Measurements from ENCODE around the gene EPN2. TPM values are rescaled to one million over a fixed set of nuclear protein-coding genes. Genes with fewer than 3 reads are reported as not detected.
"Not testable (repeated sequence)": the region's sequence is repeated elsewhere in the genome, so short reads cannot be mapped to it uniquely, and the experiment has no call there.

Gene EPN2
- 21.9 to 34.3 TPM (median 30.2 TPM) in 3 replicates for polyA plus RNA-seq
- 78.4 TPM for polyA plus RNA-seq (2011; ENCODE audit: low read depth)
- polyA plus RNA-seq (2011; cell fraction: cytosol; rRNA removed): 24.1 and 31.1 TPM in 2 replicates
- polyA plus RNA-seq (2011; cell fraction: nucleus; rRNA removed): 58.2 and 72.0 TPM in 2 replicates
- polyA plus RNA-seq (2012; ENCODE audit: low replicate concordance): 23.7 and 30.0 TPM in 2 replicates
- 32.1 to 63.5 TPM (median 57.7 TPM) in 3 replicates for polyA minus RNA-seq
- polyA minus RNA-seq (2011; cell fraction: cytosol; rRNA and poly(A)+ RNA removed): 43.0 TPM
- 44.0 and 54.1 TPM in 2 replicates for polyA minus RNA-seq (2011; cell fraction: nucleus; rRNA and poly(A)+ RNA removed)

- FAIRE-seq; H3K36me3 ChIP-seq (ENCODE audit: control insufficient read depth in 2 of 2, extremely low read depth in 1 of 2, insufficient read depth in 2 of 2, low read length in 2 of 2); H3K9me3 ChIP-seq (ENCODE audit: control insufficient read depth, low read depth, low read length); dilution Hi-C loops (cut with MboI; ENCODE audit: extremely low pct_ligation_motif_present, low sequenced_read_pairs); H3K27me3 ChIP-seq (ENCODE audit: control insufficient read depth, extremely low read depth, insufficient read depth, low read length); H3K9me1 ChIP-seq (ENCODE audit: control insufficient read depth, extremely low read depth, insufficient read depth, low read length); H4K20me1 ChIP-seq (ENCODE audit: control insufficient read depth, extremely low read depth, insufficient read depth, low read length); DNase-seq (ENCODE audit: low read depth, low spot score): not testable (repeated sequence)
- H2AFZ ChIP-seq (ENCODE audit: control insufficient read depth, low read length): peak within 1 kb of the TSS; percentile 10
- peak within 1 kb of the TSS; percentile 72 for H3K27ac ChIP-seq (ENCODE audit: control insufficient read depth, insufficient read depth, low read length)
- peaks cover 18% of the 10 kb centered on the region for H3K4me1 ChIP-seq (ENCODE audit: control insufficient read depth, extremely low read depth, insufficient read depth, low read length)
- H3K4me3 ChIP-seq (ENCODE audit: control insufficient read depth in 2 of 3, extremely low read depth in 1 of 3, insufficient read depth in 2 of 3, low read depth in 1 of 3, low read length in 3 of 3): peak within 1 kb of the TSS; percentile 84 to 100 (median 88)
- peak within 1 kb of the TSS; percentile 73 for H3K4me2 ChIP-seq (ENCODE audit: control insufficient read depth, extremely low read depth, insufficient read depth, low read depth, low read length)
- H3K79me2 ChIP-seq (ENCODE audit: control insufficient read depth, insufficient read depth, low read length): peaks cover 37% of the 10 kb centered on the region
- peak within 1 kb of the TSS; percentile 84 for H3K9ac ChIP-seq (ENCODE audit: control insufficient read depth, extremely low read depth, insufficient read depth, low read length)
Measured at GRCh38 chr17:19237139-19237388, at the start of gene EPN2. Gene EPN2, plus strand, starts transcription at chr17:19237366. Its CDS starts 45,754 bp downstream, at chr17:19283120.

DNA sequence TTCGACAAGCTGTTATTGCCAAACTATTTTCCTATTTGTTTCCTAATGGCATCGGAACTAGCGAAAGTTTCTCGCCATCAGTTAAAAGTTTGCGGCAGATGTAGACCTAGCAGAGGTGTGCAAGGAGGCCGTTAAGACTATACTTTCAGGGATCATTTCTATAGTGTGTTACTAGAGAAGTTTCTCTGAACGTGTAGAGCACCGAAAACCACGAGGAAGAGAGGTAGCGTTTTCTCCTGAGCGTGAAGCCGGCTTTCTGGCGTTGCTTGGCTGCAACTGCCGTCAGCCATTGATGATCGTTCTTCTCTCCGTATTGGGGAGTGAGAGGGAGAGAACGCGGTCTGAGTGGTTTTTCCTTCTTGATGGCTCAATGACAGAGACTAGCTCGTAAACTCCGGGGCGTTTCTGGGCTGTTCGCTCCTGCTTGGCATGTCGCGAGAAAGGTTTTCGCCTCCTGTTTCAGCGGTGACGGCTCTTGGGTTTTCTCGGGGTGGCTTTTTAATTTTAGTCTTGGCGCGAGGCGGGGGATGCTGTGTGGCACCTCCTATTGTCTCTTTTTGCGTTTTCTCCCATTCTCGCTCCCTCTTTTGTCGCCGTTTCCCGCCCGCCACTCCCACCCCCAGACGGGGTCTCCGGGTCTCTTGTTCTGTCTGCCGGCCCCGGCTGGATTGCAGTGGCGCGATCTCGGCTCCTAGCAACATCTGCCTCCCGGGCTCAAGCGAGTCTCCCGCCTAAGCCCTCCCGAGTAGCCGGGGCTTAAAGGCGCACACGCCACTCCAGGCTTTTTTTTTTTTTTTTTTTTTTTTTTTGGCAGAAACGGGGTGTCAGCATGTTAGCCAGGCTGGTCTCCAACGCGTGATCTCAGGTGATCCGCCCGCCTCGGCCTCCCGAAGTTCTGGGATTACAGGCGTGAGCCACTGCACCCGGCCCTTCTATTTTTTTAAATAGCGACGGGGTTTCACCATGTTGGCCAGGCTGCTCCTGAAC lies 49.0 kb upstream of the EPN2 start:
- H4K20me1 ChIP-seq (ENCODE audit: control insufficient read depth, extremely low read depth, insufficient read depth, low read length); H3K4me3 ChIP-seq (ENCODE audit: control insufficient read depth in 2 of 3, extremely low read depth in 1 of 3, insufficient read depth in 2 of 3, low read depth in 1 of 3, low read length in 3 of 3); DNase-seq (ENCODE audit: low read depth, low spot score); H3K36me3 ChIP-seq (ENCODE audit: control insufficient read depth in 2 of 2, extremely low read depth in 1 of 2, insufficient read depth in 2 of 2, low read length in 2 of 2); H3K9me1 ChIP-seq (ENCODE audit: control insufficient read depth, extremely low read depth, insufficient read depth, low read length); FAIRE-seq; H3K27ac ChIP-seq (ENCODE audit: control insufficient read depth, insufficient read depth, low read length); H3K9ac ChIP-seq (ENCODE audit: control insufficient read depth, extremely low read depth, insufficient read depth, low read length); H3K4me1 ChIP-seq (ENCODE audit: control insufficient read depth, extremely low read depth, insufficient read depth, low read length); H3K9me3 ChIP-seq (ENCODE audit: control insufficient read depth, low read depth, low read length); H3K27me3 ChIP-seq (ENCODE audit: control insufficient read depth, extremely low read depth, insufficient read depth, low read length); H3K4me2 ChIP-seq (ENCODE audit: control insufficient read depth, extremely low read depth, insufficient read depth, low read depth, low read length); H3K79me2 ChIP-seq (ENCODE audit: control insufficient read depth, insufficient read depth, low read length); dilution Hi-C loops (cut with MboI; ENCODE audit: extremely low pct_ligation_motif_present, low sequenced_read_pairs); H2AFZ ChIP-seq (ENCODE audit: control insufficient read depth, low read length): not testable (repeated sequence)

- H3K36me3 ChIP-seq (ENCODE audit: control insufficient read depth in 2 of 2, extremely low read depth in 1 of 2, insufficient read depth in 2 of 2, low read length in 2 of 2); H2AFZ ChIP-seq (ENCODE audit: control insufficient read depth, low read length); H3K4me1 ChIP-seq (ENCODE audit: control insufficient read depth, extremely low read depth, insufficient read depth, low read length); H3K9ac ChIP-seq (ENCODE audit: control insufficient read depth, extremely low read depth, insufficient read depth, low read length); dilution Hi-C loops (cut with MboI; ENCODE audit: extremely low pct_ligation_motif_present, low sequenced_read_pairs); H3K27ac ChIP-seq (ENCODE audit: control insufficient read depth, insufficient read depth, low read length); H3K79me2 ChIP-seq (ENCODE audit: control insufficient read depth, insufficient read depth, low read length); H4K20me1 ChIP-seq (ENCODE audit: control insufficient read depth, extremely low read depth, insufficient read depth, low read length); H3K9me1 ChIP-seq (ENCODE audit: control insufficient read depth, extremely low read depth, insufficient read depth, low read length); H3K4me3 ChIP-seq (ENCODE audit: control insufficient read depth in 2 of 3, extremely low read depth in 1 of 3, insufficient read depth in 2 of 3, low read depth in 1 of 3, low read length in 3 of 3); DNase-seq (ENCODE audit: low read depth, low spot score); H3K4me2 ChIP-seq (ENCODE audit: control insufficient read depth, extremely low read depth, insufficient read depth, low read depth, low read length); H3K27me3 ChIP-seq (ENCODE audit: control insufficient read depth, extremely low read depth, insufficient read depth, low read length); H3K9me3 ChIP-seq (ENCODE audit: control insufficient read depth, low read depth, low read length); FAIRE-seq: not testable (repeated sequence)
Measured at GRCh38 chr17:19188870-19189708, 48.1 kb upstream of the EPN2 start.

DNA sequence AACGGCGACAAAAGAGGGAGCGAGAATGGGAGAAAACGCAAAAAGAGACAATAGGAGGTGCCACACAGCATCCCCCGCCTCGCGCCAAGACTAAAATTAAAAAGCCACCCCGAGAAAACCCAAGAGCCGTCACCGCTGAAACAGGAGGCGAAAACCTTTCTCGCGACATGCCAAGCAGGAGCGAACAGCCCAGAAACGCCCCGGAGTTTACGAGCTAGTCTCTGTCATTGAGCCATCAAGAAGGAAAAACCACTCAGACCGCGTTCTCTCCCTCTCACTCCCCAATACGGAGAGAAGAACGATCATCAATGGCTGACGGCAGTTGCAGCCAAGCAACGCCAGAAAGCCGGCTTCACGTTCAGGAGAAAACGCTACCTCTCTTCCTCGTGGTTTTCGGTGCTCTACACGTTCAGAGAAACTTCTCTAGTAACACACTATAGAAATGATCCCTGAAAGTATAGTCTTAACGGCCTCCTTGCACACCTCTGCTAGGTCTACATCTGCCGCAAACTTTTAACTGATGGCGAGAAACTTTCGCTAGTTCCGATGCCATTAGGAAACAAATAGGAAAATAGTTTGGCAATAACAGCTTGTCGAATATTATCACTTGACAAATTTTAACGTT lies 47.3 kb upstream of the EPN2 start:
- dilution Hi-C loops (cut with MboI; ENCODE audit: extremely low pct_ligation_motif_present, low sequenced_read_pairs); FAIRE-seq; H3K4me1 ChIP-seq (ENCODE audit: control insufficient read depth, extremely low read depth, insufficient read depth, low read length): not testable (repeated sequence)

More for the DNA sequence above, 47.3 kb upstream of the EPN2 start:
- not testable (repeated sequence) for H3K9me1 ChIP-seq (ENCODE audit: control insufficient read depth, extremely low read depth, insufficient read depth, low read length); H2AFZ ChIP-seq (ENCODE audit: control insufficient read depth, low read length); H3K4me2 ChIP-seq (ENCODE audit: control insufficient read depth, extremely low read depth, insufficient read depth, low read depth, low read length); H3K9ac ChIP-seq (ENCODE audit: control insufficient read depth, extremely low read depth, insufficient read depth, low read length); DNase-seq (ENCODE audit: low read depth, low spot score); H3K9me3 ChIP-seq (ENCODE audit: control insufficient read depth, low read depth, low read length); H3K27me3 ChIP-seq (ENCODE audit: control insufficient read depth, extremely low read depth, insufficient read depth, low read length); H3K27ac ChIP-seq (ENCODE audit: control insufficient read depth, insufficient read depth, low read length); H4K20me1 ChIP-seq (ENCODE audit: control insufficient read depth, extremely low read depth, insufficient read depth, low read length); H3K79me2 ChIP-seq (ENCODE audit: control insufficient read depth, insufficient read depth, low read length); H3K36me3 ChIP-seq (ENCODE audit: control insufficient read depth in 2 of 2, extremely low read depth in 1 of 2, insufficient read depth in 2 of 2, low read length in 2 of 2); H3K4me3 ChIP-seq (ENCODE audit: control insufficient read depth in 2 of 3, extremely low read depth in 1 of 3, insufficient read depth in 2 of 3, low read depth in 1 of 3, low read length in 3 of 3)

Data from keratinocyte (primary cell).